HepG2 (cell line): ENCODE results near the gene NEK8. TPM values are rescaled to one million over a fixed set of nuclear protein-coding genes. Genes with fewer than 3 reads are reported as not detected.

ENCODE experiments used
- ATAC-seq: fragments of 200-7000 bp; cut with Tn5 transposase; 3 replicates; pipeline ENCODE4 v1.9.1; 2020; ENCODE audit warnings: mild to moderate bottlenecking, moderate library complexity
- BruUV-seq: library from RNA; stranded (reverse); fragments of 400-500 nt; replicated peaks from 2 replicates; lab custom pipeline; 2021; lab: Mats Ljungman, UMichigan
- CTCF ChIA-PET: fragments of 300-600 bp; formaldehyde crosslinking; extraction: SDS; loops from one replicate; lab custom pipeline; 2021; ENCODE audit warnings: low total read pairs, inconsistent platforms, low intra/inter-chr PET ratio; lab: Yijun Ruan, JAX
- POLR2A ChIA-PET: fragments of 350-600 bp; sonication (Branson Sonifier 250); formaldehyde crosslinking; loops from one replicate; lab custom pipeline; 2020; ENCODE audit warnings: antibody characterized with exemption, inconsistent platforms; lab: Yijun Ruan, JAX
- DNase-seq: peaks from one replicate; pipeline ENCODE4 v3.0.0-alpha.2; 2015; ENCODE audit warnings: low spot score
- FAIRE-seq: peaks from 3 replicates; lab custom pipeline; 2011; peaks lifted over from hg19 to GRCh38; lab: Jason Lieb, UNC
- H2AFZ ChIP-seq: one replicate; pipeline ENCODE4 v1.6.1; 2011; ENCODE audit warnings: low read length, inconsistent platforms
- H3K27ac ChIP-seq: fragments of 300-600 bp; 3 replicates; pipeline ENCODE4 v1.8.0; 2011; ENCODE audit warnings: mixed run types, mild to moderate bottlenecking, mixed read lengths, low read length, inconsistent platforms; ENCODE audit not compliant: insufficient read depth; ENCODE audit errors: extremely low read length
- H3K27me3 ChIP-seq, 2 experiments: fragments of 200-600 bp in 1 of 2; 2 replicates in 1 of 2; 3 replicates in 1 of 2; pipeline versions ENCODE4 v1.6.0 to v1.8.0; 2011; ENCODE audit warnings: low read length in 2 of 2, mild to moderate bottlenecking in 2 of 2, moderate library complexity in 2 of 2, inconsistent platforms in 1 of 2; ENCODE audit not compliant: insufficient read depth in 2 of 2, control insufficient read depth in 1 of 2
- H3K36me3 ChIP-seq, 2 experiments: fragments of 200-600 bp in 1 of 2; replicated peaks in 1 of 2; 2 replicates in 1 of 2; 3 replicates in 1 of 2; pipeline versions ENCODE4 v1.5.1 to v1.8.0; 2011; ENCODE audit warnings: low read length in 2 of 2, inconsistent platforms in 1 of 2; ENCODE audit not compliant: insufficient read depth in 2 of 2, control insufficient read depth in 1 of 2
- H3K4me1 ChIP-seq: 2 replicates; pipeline ENCODE4 v1.5.1; 2012; ENCODE audit warnings: low read length, inconsistent platforms; ENCODE audit not compliant: insufficient read depth
- H3K4me2 ChIP-seq: 2 replicates; pipeline ENCODE4 v1.6.0; 2011; ENCODE audit warnings: low read depth, low read length, inconsistent platforms
- H3K4me3 ChIP-seq, 3 experiments: fragments of 200-600 bp in 1 of 3; sonication (generic), shearing (Covaris generic) in 1 of 3; replicated peaks in 1 of 3; 2 replicates each; pipeline ENCODE4 v1.5.1; 2011 to 2016; ENCODE audit warnings: low read length in 3 of 3, inconsistent platforms in 2 of 3, low read depth in 2 of 3, mild to moderate bottlenecking in 2 of 3, control low read depth in 1 of 3, mixed read lengths in 1 of 3; ENCODE audit not compliant: insufficient read depth in 1 of 3
- H3K79me2 ChIP-seq: one replicate; pipeline ENCODE4 v1.6.1; 2011; ENCODE audit warnings: low read length, inconsistent platforms; ENCODE audit not compliant: insufficient read depth
- H3K9ac ChIP-seq: 2 replicates; pipeline ENCODE4 v1.6.0; 2011; ENCODE audit warnings: mild to moderate bottlenecking, low read depth, low read length, inconsistent platforms; ENCODE audit not compliant: insufficient read depth
- H3K9me3 ChIP-seq: 2 replicates; pipeline ENCODE4 v1.5.1; 2012; ENCODE audit warnings: mild to moderate bottlenecking, low read length
- H4K20me1 ChIP-seq: 2 replicates; pipeline ENCODE4 v1.6.0; 2011; ENCODE audit warnings: inconsistent platforms, mild to moderate bottlenecking, low read length, moderate library complexity; ENCODE audit not compliant: insufficient read depth
- BHLHE40 ChIP-seq: IDR thresholded peaks from 2 replicates; pipeline ENCODE4 v1.6.1; 2011; ENCODE audit warnings: low read length, improper control_type of control experiment
- ESRRA ChIP-seq: sonication (generic); formaldehyde crosslinking; IDR thresholded peaks from 2 replicates; pipeline ENCODE4 v1.5.1; 2020; ENCODE audit warnings: mild to moderate bottlenecking, low read depth, missing genetic modification reagents
- FOXA1 ChIP-seq, 2 experiments: fragments of 450-650 bp in 1 of 2; sonication (generic) in 1 of 2; formaldehyde crosslinking in 1 of 2; IDR thresholded peaks; 2 replicates each; pipeline versions ENCODE4 v1.4.0 to v1.6.1; 2016 to 2020; ENCODE audit warnings: missing genetic modification reagents in 1 of 2
- HIC2 ChIP-seq: sonication (generic); formaldehyde crosslinking; IDR thresholded peaks from 2 replicates; pipeline ENCODE4 v1.9.0; 2022; ENCODE audit warnings: low read depth, missing genetic modification reagents
- KDM2A ChIP-seq: sonication (generic); formaldehyde crosslinking; IDR thresholded peaks from 2 replicates; pipeline ENCODE4 v1.4.0; 2020; ENCODE audit warnings: low read depth, missing genetic modification reagents, borderline replicate concordance
- THAP8 ChIP-seq: sonication (generic); formaldehyde crosslinking; IDR thresholded peaks from 2 replicates; pipeline ENCODE4 v1.5.1; 2020; ENCODE audit warnings: missing genetic modification reagents, mild to moderate bottlenecking, borderline replicate concordance
- ZNF124 ChIP-seq: sonication (generic); formaldehyde crosslinking; IDR thresholded peaks from 2 replicates; pipeline ENCODE4 v1.4.0; 2020; ENCODE audit warnings: missing genetic modification reagents
- ZNF564 ChIP-seq: sonication (generic); formaldehyde crosslinking; IDR thresholded peaks from 2 replicates; pipeline ENCODE4 v1.8.1; 2023; ENCODE audit warnings: mild to moderate bottlenecking, missing genetic modification reagents
- ZNF619 ChIP-seq: sonication (generic); formaldehyde crosslinking; IDR thresholded peaks from 2 replicates; pipeline ENCODE4 v1.4.0; 2020; ENCODE audit warnings: mild to moderate bottlenecking, missing genetic modification reagents
- ZNF790 ChIP-seq: sonication (generic); formaldehyde crosslinking; IDR thresholded peaks from 2 replicates; pipeline ENCODE4 v1.8.0; 2022; ENCODE audit warnings: missing genetic modification reagents, mild to moderate bottlenecking, borderline replicate concordance
- ZNF816 ChIP-seq: sonication (generic); formaldehyde crosslinking; IDR thresholded peaks from 2 replicates; pipeline ENCODE4 v1.8.0; 2022; ENCODE audit warnings: missing genetic modification reagents, mild to moderate bottlenecking, borderline replicate concordance
- WGBS: methylation state at CpG from one replicate; pipeline ENCODE4 v1.1.6; 2017; ENCODE audit warnings: low lambda C conversion rate; 5-methylcytosine and 5-hydroxymethylcytosine counted together
- in situ Hi-C: cut with HindIII; loops from 2 replicates; pipeline ENCODE4 v1.10.0; 2017; ENCODE audit warnings: low pct_unique_long_range_greater_than_20kb; ENCODE audit not compliant: extremely low pct_ligation_motif_present
- intact Hi-C: fragments of 100-400 bp; cut with micrococcal nuclease; formaldehyde crosslinking; loops from one replicate; pipeline ENCODE4 v1.10.0; 2022; ENCODE audit not compliant: unreplicated experiment
- polyA plus RNA-seq, 8 experiments: library from polyadenylated mRNA; depleted of rRNA in 3 of 8; stranded (reverse) in 7 of 8; unstranded in 1 of 8; fragments of >200 nt; fragmentation: Illumina TruSeq in 4 of 8; extraction: Trizol in 4 of 8; gene quantifications; 2 replicates each; pipeline versions ENCODE4 v1.2.1 to v1.2.3, GENCODE V29; 2011 to 2016; ENCODE audit warnings: low read depth in 4 of 8, missing spikeins in 1 of 8, mixed read lengths in 1 of 8; ENCODE audit not compliant: insufficient read depth in 1 of 8
- total RNA-seq, 5 experiments: library from RNA; depleted of rRNA; stranded (reverse); fragments of >200 nt; fragmentation: Illumina TruSeq; extraction: Trizol; gene quantifications; 2 replicates each; pipeline ENCODE4 v1.2.3, GENCODE V29; 2016; ENCODE audit warnings: low read depth in 1 of 5
- TF ChIP-seq, protein P1 (sequence below): sonication (generic); formaldehyde crosslinking; IDR thresholded peaks from 2 replicates; pipeline ENCODE4 v1.4.0; 2020; ENCODE audit warnings: missing genetic modification reagents, mild to moderate bottlenecking, borderline replicate concordance

The NEK8 gene
- total and polyA plus RNA-seq, 2 of the 13 experiments (the other 11 are each of a cell fraction or from before 2014, with no cell fraction given), result 5.8 to 13.5 TPM

GRCh38 chr17:28765038-28765437, 36.5 kb downstream of the NEK8 start:
- FAIRE-seq (no peak), ATAC-seq (no peak), DNase-seq (no peak)
- WGBS, result 96% methylated on average over 4 of the region's 4 CpGs
- intact Hi-C loops (no loop called here), in situ Hi-C loops (loop anchor here (10.0 kb wide), 1 partner anchor 120 kb away; no protein-coding TSS in a partner anchor)
- no peaks in the 10 kb centered on the region for H4K20me1 ChIP-seq
- no peak overlapping the region for H2AFZ ChIP-seq
- no TSS peak for BruUV-seq
- H3K9me3 ChIP-seq, result no peaks in the 10 kb centered on the region
- H3K27me3 ChIP-seq, result no peaks in the 10 kb centered on the region
- no peak overlapping the region for H3K9ac ChIP-seq
- H3K4me1 ChIP-seq, result no peaks in the 10 kb centered on the region
- no peaks in the 10 kb centered on the region for H3K79me2 ChIP-seq
- CTCF ChIA-PET, result no interaction called here
- no peak overlapping the region for H3K27ac ChIP-seq
- H3K4me3 ChIP-seq, result no peak overlapping the region
- H3K36me3 ChIP-seq, result peaks cover 15 to 49% of the 10 kb centered on the region in 2 experiments
- no peak overlapping the region for H3K4me2 ChIP-seq
- TF ChIP-seq ZNF816 (CRISPR knock-in tag) (no peak), FOXA1 (IDR thresholded peaks at IDR 0.05) (no peak), FOXA1 (CRISPR knock-in tag; IDR thresholded peaks at IDR 0.05) (no peak), ZNF564 (CRISPR knock-in tag) (no peak), ZNF619 (CRISPR knock-in tag) (no peak)
- POLR2A ChIA-PET, result no interaction called here

DNA sequence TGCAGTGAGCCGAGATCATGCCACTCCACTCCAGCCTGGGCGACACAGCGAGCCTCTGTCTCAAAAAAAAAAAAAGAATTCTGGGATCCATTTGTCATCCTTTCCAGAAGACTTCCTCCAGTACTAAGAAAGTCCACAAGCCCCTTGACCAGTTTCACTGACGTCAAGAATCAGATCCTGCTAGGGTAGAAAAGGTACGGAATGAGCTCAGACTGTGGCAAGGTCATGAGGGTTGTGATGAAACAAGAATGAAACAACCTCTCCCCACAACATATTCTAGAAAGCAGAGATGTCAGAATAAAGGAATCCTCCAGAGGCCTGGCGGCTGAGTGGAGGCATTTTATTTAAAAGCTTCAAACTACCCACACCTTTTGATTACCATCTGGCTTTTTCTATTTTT, 45.1 kb downstream of the NEK8 start:
- H3K4me3 ChIP-seq, result no peak overlapping the region
- no peaks in the 10 kb centered on the region for H3K4me1 ChIP-seq
- DNase-seq (no peak), FAIRE-seq (no peak), ATAC-seq (no peak)
- H3K9me3 ChIP-seq, result no peaks in the 10 kb centered on the region
- POLR2A ChIA-PET, result interaction anchor here (0.7 to 1.4 kb wide), 2 partner anchors 81 to 180 kb away, joined by 3 read pairs; partner anchors contain the start of gene ERAL1
- no peaks in the 10 kb centered on the region for H4K20me1 ChIP-seq
- H3K27ac ChIP-seq, result no peak overlapping the region
- H2AFZ ChIP-seq, result no peak overlapping the region
- H3K36me3 ChIP-seq, result peaks cover 0 to 2% of the 10 kb centered on the region in 2 experiments; a peak in 2 of 5 replicates
- H3K9ac ChIP-seq, result no peak overlapping the region
- WGBS, result 93% methylated on average over 6 of the region's 6 CpGs
- intact Hi-C loops, result no loop called here
- H3K4me2 ChIP-seq, result no peak overlapping the region
- BruUV-seq, result no TSS peak
- in situ Hi-C loops, result no loop called here
- H3K27me3 ChIP-seq, result no peaks in the 10 kb centered on the region; a peak in 1 of 5 replicates
- H3K79me2 ChIP-seq, result peaks cover 16% of the 10 kb centered on the region
- CTCF ChIA-PET, result no interaction called here
- TF ChIP-seq, protein P1, sequence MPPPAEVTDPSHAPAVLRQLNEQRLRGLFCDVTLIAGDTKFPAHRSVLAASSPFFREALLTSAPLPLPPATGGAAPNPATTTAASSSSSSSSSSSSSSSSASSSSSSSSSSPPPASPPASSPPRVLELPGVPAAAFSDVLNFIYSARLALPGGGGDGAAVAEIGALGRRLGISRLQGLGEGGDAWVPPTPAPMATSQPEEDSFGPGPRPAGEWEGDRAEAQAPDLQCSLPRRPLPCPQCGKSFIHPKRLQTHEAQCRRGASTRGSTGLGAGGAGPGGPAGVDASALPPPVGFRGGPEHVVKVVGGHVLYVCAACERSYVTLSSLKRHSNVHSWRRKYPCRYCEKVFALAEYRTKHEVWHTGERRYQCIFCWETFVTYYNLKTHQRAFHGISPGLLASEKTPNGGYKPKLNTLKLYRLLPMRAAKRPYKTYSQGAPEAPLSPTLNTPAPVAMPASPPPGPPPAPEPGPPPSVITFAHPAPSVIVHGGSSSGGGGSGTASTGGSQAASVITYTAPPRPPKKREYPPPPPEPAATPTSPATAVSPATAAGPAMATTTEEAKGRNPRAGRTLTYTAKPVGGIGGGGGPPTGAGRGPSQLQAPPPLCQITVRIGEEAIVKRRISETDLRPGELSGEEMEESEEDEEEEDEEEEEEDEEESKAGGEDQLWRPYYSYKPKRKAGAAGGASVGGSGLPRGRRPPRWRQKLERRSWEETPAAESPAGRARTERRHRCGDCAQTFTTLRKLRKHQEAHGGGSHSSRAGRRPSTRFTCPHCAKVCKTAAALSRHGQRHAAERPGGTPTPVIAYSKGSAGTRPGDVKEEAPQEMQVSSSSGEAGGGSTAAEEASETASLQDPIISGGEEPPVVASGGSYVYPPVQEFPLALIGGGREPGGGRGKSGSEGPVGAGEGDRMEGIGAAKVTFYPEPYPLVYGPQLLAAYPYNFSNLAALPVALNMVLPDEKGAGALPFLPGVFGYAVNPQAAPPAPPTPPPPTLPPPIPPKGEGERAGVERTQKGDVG, result no peak
- TF ChIP-seq BHLHE40, result no peak
- no peak for TF ChIP-seq ZNF790 (CRISPR knock-in tag)
- no peak for TF ChIP-seq KDM2A (CRISPR knock-in tag)
- no peak for TF ChIP-seq HIC2
- TF ChIP-seq THAP8, result no peak
- no peak for TF ChIP-seq ZNF124
- no peak for TF ChIP-seq ESRRA (CRISPR knock-in tag)
